SU-DHL-6 (cell line): ENCODE data around the gene DUSP6.

ENCODE experiments used
- EZH2phosphoT487 ChIP-seq: fragments of 200-600 bp; sonication (generic), shearing (Covaris generic); conservative IDR thresholded peaks from 2 replicates; pipeline ENCODE4 v1.6.1; 2018; ENCODE audit warnings: mild to moderate bottlenecking, antibody characterized with exemption, low read length, moderate library complexity, mixed read lengths
- TF ChIP-seq, protein P1 (sequence below): fragments of 200-600 bp; sonication (generic); IDR thresholded peaks from one replicate; pipeline ENCODE4 v1.5.1; 2017; ENCODE audit warnings: antibody characterized with exemption, mild to moderate bottlenecking, low read length, moderate library complexity; ENCODE audit not compliant: insufficient read depth, poor library complexity, severe bottlenecking

- TF ChIP-seq, protein P1, sequence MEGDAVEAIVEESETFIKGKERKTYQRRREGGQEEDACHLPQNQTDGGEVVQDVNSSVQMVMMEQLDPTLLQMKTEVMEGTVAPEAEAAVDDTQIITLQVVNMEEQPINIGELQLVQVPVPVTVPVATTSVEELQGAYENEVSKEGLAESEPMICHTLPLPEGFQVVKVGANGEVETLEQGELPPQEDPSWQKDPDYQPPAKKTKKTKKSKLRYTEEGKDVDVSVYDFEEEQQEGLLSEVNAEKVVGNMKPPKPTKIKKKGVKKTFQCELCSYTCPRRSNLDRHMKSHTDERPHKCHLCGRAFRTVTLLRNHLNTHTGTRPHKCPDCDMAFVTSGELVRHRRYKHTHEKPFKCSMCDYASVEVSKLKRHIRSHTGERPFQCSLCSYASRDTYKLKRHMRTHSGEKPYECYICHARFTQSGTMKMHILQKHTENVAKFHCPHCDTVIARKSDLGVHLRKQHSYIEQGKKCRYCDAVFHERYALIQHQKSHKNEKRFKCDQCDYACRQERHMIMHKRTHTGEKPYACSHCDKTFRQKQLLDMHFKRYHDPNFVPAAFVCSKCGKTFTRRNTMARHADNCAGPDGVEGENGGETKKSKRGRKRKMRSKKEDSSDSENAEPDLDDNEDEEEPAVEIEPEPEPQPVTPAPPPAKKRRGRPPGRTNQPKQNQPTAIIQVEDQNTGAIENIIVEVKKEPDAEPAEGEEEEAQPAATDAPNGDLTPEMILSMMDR, result no peak
- TF ChIP-seq EZH2phosphoT487, result no peak
Measured at GRCh38 chr12:89359615-89360014, 7.3 kb upstream of the DUSP6 start.
